K562 (cell line): ENCODE results near the gene COPE. TPM values are rescaled to one million over a fixed set of nuclear protein-coding genes. Genes with fewer than 3 reads are reported as not detected.

Experiments used
- ATAC-seq: fragments of 200-7000 bp; cut with Tn5 transposase; 3 replicates; pipeline ENCODE4 v1.9.1; 2020; ENCODE audit warnings: moderate library complexity
- BruUV-seq: library from RNA; stranded (reverse); fragments of 400-500 nt; replicated peaks from 2 replicates; lab custom pipeline; 2021; lab: Mats Ljungman, UMichigan
- CTCF ChIA-PET: fragments of 300-600 bp; formaldehyde crosslinking; extraction: SDS; loops from one replicate; lab custom pipeline; 2021; ENCODE audit warnings: low intra/inter-chr PET ratio; lab: Yijun Ruan, JAX
- POLR2A ChIA-PET: fragments of 300-600, 350-650 bp; sonication (Branson Sonifier 250); formaldehyde crosslinking; extraction: SDS; loops from one replicate; lab custom pipeline; 2021; ENCODE audit warnings: antibody characterized with exemption, inconsistent platforms; lab: Yijun Ruan, JAX
- DNase-seq, 4 experiments: peaks; one replicate each; pipeline versions ENCODE4 v3.0.0 to v3.0.0-alpha.2; 2011 to 2018; ENCODE audit warnings: low spot score in 3 of 4, mixed read lengths in 3 of 4; ENCODE audit errors: extremely low read depth in 1 of 4
- FAIRE-seq: peaks from 2 replicates; lab custom pipeline; 2011; peaks lifted over from hg19 to GRCh38; lab: Jason Lieb, UNC
- H2AFZ ChIP-seq: 2 replicates; pipeline ENCODE4 v1.6.0; 2011; ENCODE audit warnings: low read depth, low read length, control low read depth, inconsistent platforms
- H3K27ac ChIP-seq: fragments of 200-600 bp; 3 replicates; pipeline ENCODE4 v1.8.0; 2011; ENCODE audit warnings: low read depth, mild to moderate bottlenecking, control low read depth, inconsistent platforms, low read length, moderate library complexity, mixed read lengths; ENCODE audit errors: extremely low read depth
- H3K27me3 ChIP-seq, 2 experiments: fragments of 300-600 bp in 1 of 2; 2 replicates in 1 of 2; 3 replicates in 1 of 2; pipeline versions ENCODE4 v1.6.0 to v1.8.0; 2011; ENCODE audit warnings: inconsistent platforms in 2 of 2, low read length in 2 of 2, mild to moderate bottlenecking in 1 of 2, mixed read lengths in 1 of 2, moderate library complexity in 1 of 2; ENCODE audit not compliant: control insufficient read depth in 2 of 2, insufficient read depth in 2 of 2
- H3K36me3 ChIP-seq: fragments of 300-600 bp; 3 replicates; pipeline ENCODE4 v1.8.0; 2011; ENCODE audit warnings: mild to moderate bottlenecking, low read length, inconsistent platforms; ENCODE audit not compliant: control insufficient read depth, insufficient read depth
- H3K4me1 ChIP-seq, 2 experiments: fragments of 200-600 bp in 1 of 2; replicated peaks in 1 of 2; 2 replicates in 1 of 2; 3 replicates in 1 of 2; pipeline versions ENCODE4 v1.5.1 to v1.8.0; 2011; ENCODE audit warnings: inconsistent platforms in 2 of 2, low read length in 2 of 2, mild to moderate bottlenecking in 1 of 2, mixed read lengths in 1 of 2, moderate library complexity in 1 of 2; ENCODE audit not compliant: control insufficient read depth in 2 of 2, insufficient read depth in 2 of 2
- H3K4me2 ChIP-seq: 2 replicates; pipeline ENCODE4 v1.6.1; 2011; ENCODE audit warnings: low read length, control low read depth, inconsistent platforms, mixed read lengths; ENCODE audit not compliant: insufficient read depth
- H3K4me3 ChIP-seq: fragments of 200-600 bp; sonication (generic), shearing (Covaris generic); 2 replicates; pipeline ENCODE4 v1.5.1; 2016; ENCODE audit warnings: control low read depth, inconsistent platforms
- H3K79me2 ChIP-seq: fragments of 200-600 bp; 3 replicates; pipeline ENCODE4 v1.8.0; 2011; ENCODE audit warnings: low read length, inconsistent platforms; ENCODE audit not compliant: control insufficient read depth, insufficient read depth
- H3K9ac ChIP-seq, 2 experiments: 2 replicates each; pipeline versions ENCODE4 v1.6.0 to v1.6.1; 2011; ENCODE audit warnings: low read depth in 2 of 2, low read length in 2 of 2, control low read depth in 1 of 2, inconsistent platforms in 1 of 2, mild to moderate bottlenecking in 1 of 2, mixed read lengths in 1 of 2; ENCODE audit not compliant: insufficient read depth in 1 of 2
- H3K9me1 ChIP-seq: one replicate; pipeline ENCODE4 v1.6.0; 2011; ENCODE audit warnings: inconsistent platforms, mild to moderate bottlenecking, low read length, moderate library complexity; ENCODE audit not compliant: control insufficient read depth, insufficient read depth
- H3K9me3 ChIP-seq: replicated peaks from 2 replicates; pipeline ENCODE4 v1.5.1; 2011; ENCODE audit warnings: low read depth, low read length, inconsistent platforms; ENCODE audit not compliant: control insufficient read depth, insufficient read depth
- H4K20me1 ChIP-seq: replicated peaks from 2 replicates; pipeline ENCODE4 v1.6.1; 2011; ENCODE audit warnings: low read length, inconsistent platforms, mixed read lengths; ENCODE audit not compliant: control insufficient read depth, insufficient read depth
- ELF1 ChIP-seq: fragments of 200-800 bp; sonication (Bioruptor generic); IDR thresholded peaks from 2 replicates; pipeline ENCODE4 v1.6.1; 2016; ENCODE audit warnings: missing genetic modification characterization, missing compliant biosample characterization
- ETS2 ChIP-seq: IDR thresholded peaks from 2 replicates; pipeline ENCODE4 v1.6.1; 2016; ENCODE audit warnings: borderline replicate concordance, missing genetic modification characterization, mild to moderate bottlenecking, moderate library complexity, missing compliant biosample characterization; ENCODE audit not compliant: poor library complexity, severe bottlenecking
- FOSL1 ChIP-seq: fragments of 200-800 bp; sonication (Bioruptor generic); conservative IDR thresholded peaks from 2 replicates; pipeline ENCODE4 v1.6.1; 2016; ENCODE audit warnings: missing genetic modification characterization, missing compliant biosample characterization
- FUS ChIP-seq: fragments of 200-400 bp; formaldehyde crosslinking; optimal IDR thresholded peaks from 2 replicates; pipeline ENCODE3; 2017; ENCODE audit warnings: low read depth, low read length
- IFI16 ChIP-seq: fragments of 250-450 bp; sonication (Bioruptor Pico); IDR thresholded peaks from 2 replicates; pipeline ENCODE4 v2.1.2; 2022; ENCODE audit warnings: mild to moderate bottlenecking, inconsistent platforms
- MITF ChIP-seq: IDR thresholded peaks from 2 replicates; pipeline ENCODE4 v1.6.1; 2014; ENCODE audit warnings: antibody characterized with exemption
- NKRF ChIP-seq: fragments of 450-650 bp; IDR thresholded peaks from 2 replicates; pipeline ENCODE4 v1.6.1; 2016; ENCODE audit warnings: borderline replicate concordance
- NR2C2 ChIP-seq, 2 experiments: fragments of 200-800 bp in 1 of 2; sonication (Bioruptor generic) in 1 of 2; sonication (generic) in 1 of 2; formaldehyde crosslinking in 1 of 2; IDR thresholded peaks; 2 replicates each; pipeline versions ENCODE4 v1.6.1 to v1.8.0; 2016 to 2022; ENCODE audit warnings: mild to moderate bottlenecking in 1 of 2, missing compliant biosample characterization in 1 of 2, missing genetic modification characterization in 1 of 2, missing genetic modification reagents in 1 of 2
- PCBP2 ChIP-seq: fragments of 200-400 bp; formaldehyde crosslinking; IDR thresholded peaks from 2 replicates; pipeline ENCODE4 v1.6.1; 2018; ENCODE audit warnings: low read length, low read depth, mild to moderate bottlenecking, moderate library complexity; ENCODE audit not compliant: poor library complexity, severe bottlenecking
- PRDM10 ChIP-seq: fragments of 450-650 bp; IDR thresholded peaks from 2 replicates; pipeline ENCODE4 v1.6.1; 2018; ENCODE audit not compliant: partially characterized antibody
- SETDB1 ChIP-seq: IDR thresholded peaks from one replicate; pipeline ENCODE4 v1.6.1; 2012; ENCODE audit warnings: low read length, control low read depth, inconsistent platforms
- SMC3 ChIP-seq: conservative IDR thresholded peaks from 2 replicates; pipeline ENCODE4 v1.6.1; 2011; ENCODE audit warnings: low read depth, low read length, improper control_type of control experiment; ENCODE audit not compliant: insufficient read depth
- SREBF2 ChIP-seq: sonication (generic); formaldehyde crosslinking; IDR thresholded peaks from 2 replicates; pipeline ENCODE4 v1.4.0; 2020; ENCODE audit warnings: mild to moderate bottlenecking, missing genetic modification reagents
- ZC3H11A ChIP-seq: IDR thresholded peaks from 2 replicates; pipeline ENCODE4 v1.6.1; 2012; ENCODE audit warnings: low read depth, low read length, improper control_type of control experiment
- ZNF778 ChIP-seq: fragments of 450-650 bp; formaldehyde crosslinking; IDR thresholded peaks from 2 replicates; pipeline ENCODE4 v1.4.0; 2020; ENCODE audit warnings: mild to moderate bottlenecking, moderate library complexity
- in situ Hi-C: fragments of 300-500 bp; cut with MboI; formaldehyde crosslinking; loops from 4 replicates; pipeline ENCODE4 v1.15.0; 2018; ENCODE audit warnings: inconsistent platforms, mixed read lengths
- intact Hi-C: fragments of 100-400 bp; cut with micrococcal nuclease; formaldehyde crosslinking; loops from 2 replicates; pipeline ENCODE4 v1.14.2; 2022
- polyA plus RNA-seq, 8 experiments: library from polyadenylated mRNA; depleted of rRNA in 4 of 8; stranded (reverse) in 5 of 8; unstranded in 3 of 8; fragments of >200 nt; fragmentation: Nextera tagmentation in 2 of 8; fragmentation: Illumina TruSeq in 1 of 8; extraction: Ambion mirVana in 2 of 8; extraction: Trizol in 1 of 8; gene quantifications; 2 replicates each; pipeline versions ENCODE4 v1.2.1 to v1.2.3, GENCODE V29; 2011 to 2014; ENCODE audit warnings: inconsistent platforms in 1 of 8, missing spikeins in 1 of 8
- total RNA-seq, 7 experiments: library from RNA; depleted of rRNA in 6 of 7; stranded (reverse); fragments of >200 nt in 6 of 7; fragmentation: Illumina TruSeq in 2 of 7; extraction: Trizol in 2 of 7; gene quantifications; 2 replicates each; pipeline versions ENCODE4 v1.2.1 to v1.2.3, GENCODE V29; 2011 to 2021; ENCODE audit warnings: low replicate concordance in 1 of 7

COPE gene
- total and polyA plus RNA-seq, 9 of the 15 experiments (the other 6 are each of a cell fraction or from before 2014, with no cell fraction given): 5.8 to 273 (median 147) TPM

GRCh38 chr19:18946918-18947317 lies 27.7 kb upstream of the COPE start (continued):
- TF ChIP-seq NKRF: no peak
- no peak for TF ChIP-seq ELF1

- H3K36me3 ChIP-seq: no peaks in the 10 kb centered on the region
- in situ Hi-C loops: no loop called here
- no peak for DNase-seq
- intact Hi-C loops: no loop called here
- no peak for FAIRE-seq
- no peak for ATAC-seq
- H4K20me1 ChIP-seq: peaks cover 5% of the 10 kb centered on the region
- H3K4me1 ChIP-seq: peaks cover 3 to 12% of the 10 kb centered on the region in 2 experiments; a peak in 3 of 5 replicates
- H3K9me3 ChIP-seq: no peaks in the 10 kb centered on the region
- H3K4me2 ChIP-seq: no peak overlapping the region
- H3K4me3 ChIP-seq: no peak overlapping the region
- H3K27ac ChIP-seq: no peak overlapping the region
- H3K9ac ChIP-seq: no peak overlapping the region
- no peaks in the 10 kb centered on the region for H3K79me2 ChIP-seq
- ChIA-PET POLR2A (interaction anchor here (0.5 kb wide), 1 partner anchor 37 kb away, joined by 3 read pairs; no protein-coding TSS in a partner anchor), CTCF (no interaction called here)
- BruUV-seq: no TSS peak
- H2AFZ ChIP-seq: no peak overlapping the region
- peaks cover 0 to 14% of the 10 kb centered on the region in 2 experiments; a peak in 1 of 5 replicates for H3K27me3 ChIP-seq
- peaks cover 5% of the 10 kb centered on the region for H3K9me1 ChIP-seq
- TF ChIP-seq PRDM10 (no peak), ZNF778 (CRISPR knock-in tag) (no peak), SMC3 (no peak), ETS2 (no peak), NR2C2 (CRISPR knock-in tag; IDR thresholded peaks at IDR 0.05) (no peak), NR2C2 (tag; IDR thresholded peaks at IDR 0.05) (no peak), SETDB1 (no peak), IFI16 (CRISPR knock-in tag) (no peak), MITF (no peak), PCBP2 (no peak), FOSL1 (tag) (no peak), FUS (no peak), ZC3H11A (no peak), SREBF2 (CRISPR knock-in tag) (no peak)
Measured at GRCh38 chr19:18946335-18946734, 27.1 kb upstream of the COPE start.
